Renal cortex interstitium (tissue), 11 donors: Measurements from ENCODE around the gene FOXRED2. TPM values are rescaled to one million over a fixed set of nuclear protein-coding genes. Genes with fewer than 3 reads are reported as not detected.
"Not testable (repeated sequence)": the region's sequence is repeated elsewhere in the genome, so short reads cannot be mapped to it uniquely, and the experiment has no call there.

ENCODE experiments used
- DNase-seq, 11 donors: peaks; one replicate each; pipeline ENCODE4 v3.0.0-alpha.2; 2013; ENCODE audit warnings: low read depth in 9 of 11, low spot score in 4 of 11; ENCODE audit errors: extremely low read depth in 1 of 11
- polyA plus RNA-seq, 3 donors: library from polyadenylated mRNA; unstranded; fragments of 120-200 nt; gene quantifications; one replicate each; pipeline ENCODE4 v1.2.1, GENCODE V29; 2013; ENCODE audit not compliant: insufficient read length in 3 of 3

Gene FOXRED2
- polyA plus RNA-seq, 3 donors = 23.4 to 29.7 (median 26.2) TPM

- no peak for DNase-seq
Measured at GRCh38 chr22:36457688-36458450, 49.0 kb downstream of the FOXRED2 start.

GRCh38 chr22:36456464-36456845, 50.4 kb downstream of the FOXRED2 start:
- DNase-seq = no peak

GRCh38 chr22:36455571-36456463, 51.0 kb downstream of the FOXRED2 start:
- DNase-seq = no peak

GRCh38 chr22:36454916-36455570, 51.8 kb downstream of the FOXRED2 start:
- peak in 8 of 11 donors; percentile 76 to 82 (median 80) for DNase-seq

DNA sequence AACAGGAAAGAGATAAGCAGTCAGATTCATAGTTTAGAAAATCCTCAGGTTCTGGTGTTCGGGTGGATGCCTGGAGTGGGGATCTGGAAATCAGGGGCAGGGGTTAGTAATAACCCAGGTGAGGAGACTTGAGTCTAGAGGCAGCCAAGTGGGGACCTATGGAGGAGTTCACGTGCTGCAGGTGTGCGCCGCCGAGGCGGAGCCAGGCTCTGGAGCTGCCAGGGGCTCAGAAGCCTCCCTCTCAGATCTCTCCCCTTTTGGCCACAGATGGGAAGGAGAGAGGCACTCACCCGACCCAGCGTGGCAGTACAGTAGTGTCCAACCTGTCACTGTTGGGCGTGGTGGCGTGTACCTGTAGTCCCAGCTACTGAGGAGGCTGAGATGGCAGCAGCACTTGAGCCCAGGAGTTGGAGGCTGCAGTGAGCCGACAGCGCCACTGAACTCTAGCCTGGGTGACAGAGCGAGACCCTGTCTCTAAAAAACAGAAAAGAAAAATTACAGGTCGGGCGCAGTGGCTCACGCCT, 52.9 kb downstream of the FOXRED2 start:
- no peak for DNase-seq

DNA sequence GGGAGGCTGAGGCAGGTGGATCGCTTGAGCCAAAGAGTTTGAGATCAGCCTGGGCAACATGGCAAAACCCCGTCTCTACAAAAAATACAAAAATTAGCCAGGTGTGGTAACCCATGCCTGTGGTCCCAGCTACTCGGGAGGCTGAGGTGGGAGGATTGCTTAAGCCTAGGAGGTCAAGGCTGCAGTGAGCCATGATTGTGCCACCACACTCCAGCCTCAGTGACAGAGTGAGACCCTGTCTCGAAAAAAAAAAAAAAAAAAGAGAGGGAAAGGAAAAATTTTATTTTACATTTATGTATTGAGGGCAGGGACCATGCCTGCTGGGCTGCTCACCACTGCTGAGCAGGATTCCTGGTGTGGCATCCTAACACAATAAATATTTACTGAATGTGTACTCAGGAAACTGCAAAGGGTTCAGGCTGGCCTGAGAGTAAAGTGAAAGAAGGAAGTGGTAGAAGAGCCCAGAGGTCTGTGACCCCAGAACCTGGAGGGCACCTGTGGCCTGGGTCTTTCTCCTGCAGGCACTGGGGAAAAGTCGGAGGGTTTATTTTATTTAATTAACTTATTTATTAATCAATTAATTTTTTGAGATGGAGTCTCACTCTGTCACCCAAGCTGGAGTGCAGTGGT, 53.7 kb downstream of the FOXRED2 start:
- DNase-seq = not testable (repeated sequence)

DNA sequence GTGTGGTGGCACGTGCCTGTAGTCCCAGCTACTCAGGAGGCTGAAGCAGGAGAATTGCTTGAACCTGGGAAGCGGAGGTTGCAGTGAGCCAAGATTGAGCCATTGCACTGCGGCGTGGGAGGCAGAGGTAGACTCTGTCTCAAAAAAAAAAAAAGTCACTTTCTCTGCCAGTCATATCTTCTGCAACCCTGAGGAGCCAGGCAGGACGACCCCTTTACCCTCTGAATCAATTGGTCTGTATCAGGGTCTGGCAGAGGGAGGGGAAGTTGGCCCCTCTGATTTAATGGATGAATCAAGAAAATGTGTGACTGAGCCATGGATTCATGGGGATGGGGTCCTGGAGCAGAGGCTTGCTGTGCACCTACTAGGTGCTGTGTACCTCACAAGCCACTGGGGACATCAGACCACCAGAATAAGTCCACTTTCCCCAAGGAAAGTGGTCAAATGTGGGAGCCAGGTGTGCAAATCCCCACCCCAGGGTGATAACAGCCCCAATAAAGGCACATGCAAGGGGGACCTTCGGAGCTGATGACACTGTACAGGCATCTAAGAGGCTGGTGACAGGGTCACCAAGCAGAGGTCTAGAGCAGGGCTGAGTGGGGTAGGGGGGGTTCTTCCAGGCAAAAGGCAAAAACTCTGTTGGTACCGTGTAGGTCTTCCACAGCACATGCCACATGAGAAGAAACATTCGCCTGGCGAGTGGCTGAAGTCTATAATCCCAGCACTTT, 54.4 kb downstream of the FOXRED2 start:
- DNase-seq = no peak

DNA sequence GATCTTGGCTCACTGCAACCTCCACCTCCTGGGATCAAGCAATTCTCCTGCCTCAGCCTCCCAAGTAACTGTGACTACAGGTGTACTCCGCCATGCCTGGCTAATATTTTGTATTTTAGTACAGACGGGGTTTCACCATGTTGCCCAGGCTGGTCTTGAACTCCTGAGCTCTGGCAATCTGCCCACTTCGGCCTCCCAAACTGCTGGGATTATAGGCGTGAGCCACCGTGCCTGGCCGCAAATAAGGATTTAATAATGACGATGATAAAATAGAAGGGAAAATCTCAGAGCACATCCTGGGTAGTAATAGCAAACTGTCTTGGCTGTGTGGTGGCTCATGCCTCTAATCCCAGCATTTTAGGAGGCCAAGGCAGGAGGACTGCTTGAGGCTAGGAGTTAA, 55.9 kb downstream of the FOXRED2 start:
- not testable (repeated sequence) for DNase-seq

DNA sequence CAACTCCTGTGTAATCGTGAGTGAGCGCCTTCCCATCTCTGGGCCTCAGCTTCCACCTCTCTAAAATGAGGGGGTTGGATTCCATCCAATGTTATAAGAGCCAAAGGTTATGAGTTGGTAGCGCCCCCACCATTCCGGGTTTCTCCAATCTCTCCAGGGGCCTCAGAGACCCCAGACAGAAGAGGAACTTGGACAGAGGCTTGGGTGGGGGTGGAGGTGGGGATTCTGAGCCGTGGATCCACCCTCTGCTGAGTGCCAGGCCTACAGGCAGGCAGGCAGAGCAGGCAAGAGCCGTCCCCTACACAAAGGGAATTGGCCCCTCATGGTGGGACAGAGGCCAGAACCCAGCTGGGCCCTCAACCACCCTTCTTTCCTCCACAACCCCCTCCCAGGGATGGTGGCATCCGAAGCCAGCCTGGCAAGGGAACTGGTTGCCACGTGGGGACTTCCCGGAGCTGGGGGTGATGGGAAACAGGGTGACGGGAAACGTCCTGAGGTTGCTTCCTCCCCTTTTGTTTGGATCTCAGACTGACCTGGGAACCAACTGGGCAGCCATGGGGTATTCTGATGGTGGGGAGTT, 57.2 kb downstream of the FOXRED2 start:
- DNase-seq = no peak

DNA sequence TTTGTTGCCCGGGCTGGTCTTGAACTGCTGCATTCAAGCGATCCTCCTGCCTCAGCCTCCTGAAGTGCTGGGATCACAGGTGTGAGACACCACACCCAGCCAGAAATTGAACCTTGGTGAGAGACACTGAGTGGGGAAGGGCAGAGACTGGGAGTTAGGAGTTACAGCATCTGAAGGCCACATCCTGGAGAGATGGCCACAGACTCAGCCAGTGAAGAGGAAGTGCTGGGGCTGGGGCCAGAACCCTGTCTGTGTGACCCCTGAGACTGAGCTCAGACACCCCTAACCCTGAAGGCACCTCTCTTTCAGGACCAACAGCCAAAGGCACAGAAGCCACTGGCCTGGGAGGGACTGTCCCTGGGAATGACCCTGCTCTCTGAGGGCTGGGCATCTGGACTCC, 59.2 kb downstream of the FOXRED2 start:
- DNase-seq = no peak

GRCh38 chr22:36445158-36445668, 61.6 kb downstream of the FOXRED2 start:
- no peak for DNase-seq

DNA sequence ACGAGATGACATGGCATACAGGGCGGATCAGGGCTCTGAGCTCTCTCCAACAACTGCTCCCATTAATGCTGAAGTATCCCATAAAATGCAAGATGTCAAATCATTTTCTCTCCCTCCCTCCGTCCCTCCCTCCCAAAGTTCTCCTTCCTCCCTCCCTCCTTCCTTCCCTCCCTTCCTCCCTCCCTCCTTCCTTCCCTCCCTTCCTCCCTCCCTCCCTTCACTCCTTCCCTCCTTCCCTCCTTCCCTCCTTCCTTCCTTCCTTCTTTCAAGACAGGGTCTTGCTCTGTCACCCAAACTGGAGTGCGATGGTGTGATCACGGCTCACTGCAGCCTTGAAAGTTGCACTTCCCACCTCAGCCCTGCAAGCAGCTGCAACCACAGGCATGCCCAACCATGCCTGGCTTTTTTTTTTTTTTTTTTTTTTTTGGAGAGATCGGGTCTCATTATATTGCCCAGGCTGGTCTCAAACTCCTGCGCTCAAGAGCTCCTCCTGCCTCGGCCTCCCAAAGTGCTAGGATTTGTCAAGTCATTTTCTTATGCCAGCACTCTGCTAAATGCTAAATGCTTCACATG, 63.6 kb downstream of the FOXRED2 start:
- DNase-seq = no peak

GRCh38 chr22:36442506-36443197, 64.2 kb downstream of the FOXRED2 start:
- no peak for DNase-seq

- no peak for DNase-seq
Measured at GRCh38 chr22:36440429-36441002, 66.3 kb downstream of the FOXRED2 start.

GRCh38 chr22:36439481-36440271, 67.2 kb downstream of the FOXRED2 start:
- peak in 1 of 11 donors; percentile 71 for DNase-seq
